Activated CD8-positive, alpha-beta memory T cell treated with anti-CD3 and anti-CD28 coated beads, Interleukin-2, amount 10 ng/mL, durations not matched to agents 7 days and 5 days (primary cell): ENCODE measurements around the gene NPAS2. TPM values are rescaled to one million over a fixed set of nuclear protein-coding genes. Genes with fewer than 3 reads are reported as not detected.

Experiments
- ATAC-seq: fragments of 150-1000 bp; cut with Tn5 transposase; one replicate; pipeline ENCODE4 v1.10.0; 2021; ENCODE audit warnings: moderate library complexity
- CTCF ChIA-PET: fragments of 350-600 bp; sonication (Branson Sonifier 250); formaldehyde crosslinking; loops from one replicate; lab custom pipeline; 2021; ENCODE audit warnings: antibody characterized with exemption; lab: Charles Lee
- DNase-seq: peaks from one replicate; pipeline ENCODE4 v3.0.0-alpha.2; 2020
- H3K27ac Mint-ChIP-seq: one replicate; pipeline ENCODE4 v1.8.0; 2021; ENCODE audit warnings: mild to moderate bottlenecking, mixed read lengths
- H3K27me3 Mint-ChIP-seq: one replicate; pipeline ENCODE4 v1.8.0; 2021; ENCODE audit warnings: mixed read lengths
- H3K36me3 Mint-ChIP-seq: one replicate; pipeline ENCODE4 v1.8.0; 2021; ENCODE audit warnings: mild to moderate bottlenecking, mixed read lengths
- H3K4me1 Mint-ChIP-seq: one replicate; pipeline ENCODE4 v1.8.0; 2021; ENCODE audit warnings: mixed read lengths
- H3K4me3 Mint-ChIP-seq: one replicate; pipeline ENCODE4 v1.8.0; 2021; ENCODE audit warnings: mild to moderate bottlenecking, moderate library complexity, mixed read lengths
- H3K9me3 Mint-ChIP-seq: one replicate; pipeline ENCODE4 v1.8.0; 2022; ENCODE audit warnings: low read depth, mixed read lengths
- total RNA-seq, 2 experiments: library from RNA; stranded (reverse); gene quantifications; one replicate each; pipeline ENCODE4 v1.2.3, GENCODE V29; 2021

NPAS2 gene
- total RNA-seq, 2 experiments from 2014 or later: 0.41 to 0.47 TPM

DNA sequence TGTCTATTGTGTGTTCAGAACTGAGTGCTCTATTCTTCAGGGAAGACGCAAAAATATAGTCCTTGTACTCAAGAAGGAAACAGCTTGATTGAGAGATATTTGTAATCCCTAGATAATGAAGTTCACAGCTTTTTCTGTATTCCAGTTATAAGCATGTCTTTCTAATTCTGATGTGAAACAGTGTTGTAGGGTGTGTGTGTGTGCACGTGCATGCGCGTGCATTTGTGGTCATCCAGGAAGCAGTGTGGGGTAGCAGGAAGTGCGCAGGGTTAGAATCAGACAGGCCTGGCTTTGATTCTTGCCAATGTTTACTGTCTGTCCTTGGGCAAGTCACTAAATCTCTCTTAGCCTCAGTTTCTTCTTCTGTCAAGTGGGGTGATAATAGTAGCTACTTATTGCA is 87.9 kb downstream of the NPAS2 start:
- Mint-ChIP-seq H3K4me3 (no peak overlapping the region), H3K27ac (no peak overlapping the region), H3K4me1 (peaks cover 4% of the 10 kb centered on the region), H3K36me3 (no peaks in the 10 kb centered on the region), H3K27me3 (peaks cover 18% of the 10 kb centered on the region), H3K9me3 (no peaks in the 10 kb centered on the region)
- ATAC-seq (no peak), DNase-seq (peak; percentile 38)
- CTCF ChIA-PET: interaction anchor here (1.4 kb wide), 1 partner anchor 11 kb away, joined by 3 read pairs; no protein-coding TSS in a partner anchor

DNA sequence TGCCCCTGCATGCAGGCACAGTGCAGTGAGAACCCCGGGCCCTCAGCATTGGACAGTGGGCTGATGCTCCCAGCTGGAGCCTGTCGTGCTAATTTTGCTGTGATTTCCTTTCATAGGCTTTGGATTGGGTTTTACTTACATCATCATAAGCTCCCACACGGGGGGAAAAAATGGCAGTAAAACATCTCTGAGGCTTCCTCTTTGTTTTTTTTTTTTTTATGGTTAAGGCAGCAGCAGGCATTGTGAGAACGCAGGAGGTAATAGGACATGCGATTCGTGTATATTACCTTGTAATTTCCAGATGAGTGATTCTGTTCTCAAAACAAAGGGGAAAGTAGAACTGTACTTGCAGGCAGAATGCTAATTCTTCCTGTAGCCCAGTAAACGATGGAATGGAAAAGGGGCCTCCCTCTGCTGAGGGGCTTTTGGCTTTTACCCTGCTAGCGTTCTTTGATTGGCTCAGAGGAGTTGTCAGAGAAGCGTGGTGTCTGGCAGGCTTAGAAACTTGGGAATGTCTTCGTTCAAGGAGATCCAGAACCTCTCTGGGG is 89.7 kb downstream of the NPAS2 start:
- Mint-ChIP-seq H3K27ac (no peak overlapping the region), H3K4me1 (peaks cover 4% of the 10 kb centered on the region), H3K27me3 (peaks cover 18% of the 10 kb centered on the region), H3K36me3 (no peaks in the 10 kb centered on the region), H3K9me3 (no peaks in the 10 kb centered on the region), H3K4me3 (no peak overlapping the region)
- peak; percentile 29 for DNase-seq
- CTCF ChIA-PET: no interaction called here
- ATAC-seq: no peak

DNA sequence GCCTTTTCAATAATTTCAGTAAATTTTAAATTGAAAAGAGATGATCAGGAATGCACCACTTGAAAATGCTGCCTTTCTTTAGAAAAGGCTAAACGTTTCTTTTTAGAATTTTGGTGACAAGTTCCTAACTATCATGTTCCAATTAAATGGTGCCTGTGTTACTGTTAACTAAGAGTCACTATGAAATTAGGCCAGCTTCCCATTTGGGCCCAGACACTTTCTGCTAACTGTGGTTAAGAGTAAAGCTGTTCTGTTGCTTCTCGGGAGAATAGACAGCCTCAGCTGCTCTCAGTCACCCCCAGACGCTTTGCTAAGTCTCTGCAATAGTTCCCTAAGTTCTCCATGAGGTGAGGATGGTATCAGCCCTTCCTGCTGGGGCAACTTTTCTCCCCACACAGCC is 90.2 kb downstream of the NPAS2 start:
- Mint-ChIP-seq H3K36me3 (no peaks in the 10 kb centered on the region), H3K4me1 (peaks cover 4% of the 10 kb centered on the region), H3K4me3 (no peak overlapping the region), H3K27ac (no peak overlapping the region), H3K9me3 (no peaks in the 10 kb centered on the region), H3K27me3 (peaks cover 18% of the 10 kb centered on the region)
- no peak for DNase-seq
- CTCF ChIA-PET: interaction anchor here (0.7 kb wide), 1 partner anchor 300 kb away, joined by 3 read pairs; no protein-coding TSS in a partner anchor
- no peak for ATAC-seq

DNA sequence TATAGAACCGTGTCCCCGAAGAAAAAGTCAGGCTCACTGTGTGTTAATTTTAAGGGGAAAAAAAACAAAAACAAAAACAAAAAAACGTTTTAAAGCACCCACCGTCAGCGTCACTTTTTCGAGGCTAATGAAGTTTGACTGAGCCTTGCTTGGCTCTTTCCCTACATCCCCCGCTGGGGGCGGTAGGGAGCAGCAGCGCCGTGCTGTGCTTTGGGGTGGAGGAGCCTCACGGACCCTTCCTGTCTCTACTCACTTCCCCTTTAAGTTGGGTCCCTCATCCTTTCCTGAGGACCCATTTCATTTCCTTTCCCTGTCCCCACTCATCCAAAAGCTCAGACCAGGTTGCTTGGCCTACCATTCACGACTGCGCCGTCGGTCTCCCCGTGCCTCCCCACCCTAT is 99.4 kb downstream of the NPAS2 start:
- Mint-ChIP-seq H3K9me3 (no peaks in the 10 kb centered on the region), H3K36me3 (no peaks in the 10 kb centered on the region), H3K27ac (no peak overlapping the region), H3K4me3 (no peak overlapping the region), H3K27me3 (peaks cover 12% of the 10 kb centered on the region), H3K4me1 (peaks cover 3% of the 10 kb centered on the region)
- DNase-seq (peak; percentile 36), ATAC-seq (no peak)
- CTCF ChIA-PET: interaction anchor here (1.0 to 1.5 kb wide), 3 partner anchors 10 to 46 kb away, joined by 3 read pairs; no protein-coding TSS in a partner anchor

DNA sequence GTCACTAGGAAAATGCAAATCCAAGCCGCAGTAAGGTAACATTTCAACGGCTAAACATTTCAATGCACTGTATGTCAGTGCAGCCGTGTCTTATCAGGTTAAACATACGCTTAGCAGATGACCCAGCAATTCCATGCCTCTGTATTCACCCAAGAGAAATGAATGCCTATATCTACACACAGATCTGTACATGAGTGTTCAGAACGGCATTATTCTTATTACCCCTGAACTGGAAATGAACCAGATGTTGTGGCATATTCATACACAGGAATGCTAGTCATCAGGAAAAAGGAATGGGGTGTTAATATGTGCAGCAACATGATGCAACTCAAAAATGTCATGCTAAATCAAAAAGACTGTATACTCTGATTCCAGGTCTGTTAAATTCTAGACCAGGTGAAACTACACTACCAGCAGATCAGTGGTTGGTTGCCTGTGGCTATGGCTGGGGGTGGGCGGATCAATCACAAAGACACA is 101.8 kb downstream of the NPAS2 start:
- Mint-ChIP-seq H3K36me3 (no peaks in the 10 kb centered on the region), H3K4me3 (no peak overlapping the region), H3K27ac (no peak overlapping the region), H3K9me3 (no peaks in the 10 kb centered on the region), H3K4me1 (peaks cover 15% of the 10 kb centered on the region), H3K27me3 (peaks cover 5% of the 10 kb centered on the region)
- no peak for DNase-seq
- CTCF ChIA-PET: no interaction called here
- ATAC-seq: no peak

DNA sequence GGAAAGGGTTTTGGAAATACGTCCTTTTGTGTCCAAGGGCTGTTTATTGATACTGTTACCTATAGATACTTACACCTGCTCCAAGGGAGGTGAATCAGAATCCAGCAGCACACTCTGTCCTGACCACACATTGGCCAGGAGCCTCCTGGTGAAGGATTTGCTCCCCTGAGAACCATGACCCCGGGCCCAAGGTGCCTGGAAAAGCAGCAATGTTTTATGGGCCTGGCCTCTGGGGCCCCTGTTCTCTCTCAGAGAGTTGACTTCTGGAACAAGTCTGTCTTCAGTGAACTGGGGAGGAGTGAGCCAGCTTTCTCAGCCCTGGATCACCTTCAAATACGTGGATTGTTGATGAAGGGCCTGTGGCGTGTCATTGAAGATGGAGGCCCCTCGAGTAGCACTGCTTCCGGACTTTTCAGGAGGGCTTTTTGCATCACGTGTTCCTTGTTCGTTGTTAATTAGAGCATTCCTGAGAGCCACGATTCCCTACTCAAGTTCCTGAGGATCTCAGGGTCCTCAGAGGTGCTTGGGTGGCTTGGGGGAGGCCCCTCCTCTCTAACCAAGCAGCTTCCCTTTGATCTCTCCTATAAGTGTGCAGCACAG is 103.6 kb downstream of the NPAS2 start:
- Mint-ChIP-seq H3K27ac (no peak overlapping the region), H3K4me1 (peaks cover 15% of the 10 kb centered on the region), H3K4me3 (no peak overlapping the region), H3K36me3 (no peaks in the 10 kb centered on the region), H3K9me3 (no peaks in the 10 kb centered on the region), H3K27me3 (no peaks in the 10 kb centered on the region)
- DNase-seq (peak; percentile 38), ATAC-seq (no peak)
- CTCF ChIA-PET: no interaction called here

DNA sequence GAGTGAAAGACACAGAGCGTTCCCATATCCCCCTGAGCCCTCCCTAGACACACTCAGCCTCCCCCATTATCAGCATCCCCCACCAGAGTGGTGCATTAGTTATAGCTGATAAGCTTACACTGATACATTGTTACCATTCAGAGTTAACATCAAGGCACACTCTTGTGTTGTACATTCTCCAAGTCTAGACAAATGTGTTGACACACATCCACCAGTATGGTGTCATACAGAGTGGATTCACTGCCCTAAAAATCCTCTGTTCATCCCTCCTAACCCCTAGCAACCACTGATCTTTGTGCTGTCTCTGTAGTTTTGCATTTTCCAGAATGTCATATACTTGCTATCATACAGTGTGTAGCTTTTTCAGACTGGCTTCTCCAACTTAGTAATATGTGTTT is 104.2 kb downstream of the NPAS2 start:
- DNase-seq: peak; percentile 19
- CTCF ChIA-PET: interaction anchor here (1.0 kb wide), 1 partner anchor 17 kb away, joined by 4 read pairs; no protein-coding TSS in a partner anchor
- Mint-ChIP-seq H3K4me3 (no peak overlapping the region), H3K36me3 (no peaks in the 10 kb centered on the region), H3K4me1 (peaks cover 15% of the 10 kb centered on the region), H3K9me3 (no peaks in the 10 kb centered on the region), H3K27ac (peak overlapping the region; percentile 65), H3K27me3 (no peaks in the 10 kb centered on the region)
- no peak for ATAC-seq

DNA sequence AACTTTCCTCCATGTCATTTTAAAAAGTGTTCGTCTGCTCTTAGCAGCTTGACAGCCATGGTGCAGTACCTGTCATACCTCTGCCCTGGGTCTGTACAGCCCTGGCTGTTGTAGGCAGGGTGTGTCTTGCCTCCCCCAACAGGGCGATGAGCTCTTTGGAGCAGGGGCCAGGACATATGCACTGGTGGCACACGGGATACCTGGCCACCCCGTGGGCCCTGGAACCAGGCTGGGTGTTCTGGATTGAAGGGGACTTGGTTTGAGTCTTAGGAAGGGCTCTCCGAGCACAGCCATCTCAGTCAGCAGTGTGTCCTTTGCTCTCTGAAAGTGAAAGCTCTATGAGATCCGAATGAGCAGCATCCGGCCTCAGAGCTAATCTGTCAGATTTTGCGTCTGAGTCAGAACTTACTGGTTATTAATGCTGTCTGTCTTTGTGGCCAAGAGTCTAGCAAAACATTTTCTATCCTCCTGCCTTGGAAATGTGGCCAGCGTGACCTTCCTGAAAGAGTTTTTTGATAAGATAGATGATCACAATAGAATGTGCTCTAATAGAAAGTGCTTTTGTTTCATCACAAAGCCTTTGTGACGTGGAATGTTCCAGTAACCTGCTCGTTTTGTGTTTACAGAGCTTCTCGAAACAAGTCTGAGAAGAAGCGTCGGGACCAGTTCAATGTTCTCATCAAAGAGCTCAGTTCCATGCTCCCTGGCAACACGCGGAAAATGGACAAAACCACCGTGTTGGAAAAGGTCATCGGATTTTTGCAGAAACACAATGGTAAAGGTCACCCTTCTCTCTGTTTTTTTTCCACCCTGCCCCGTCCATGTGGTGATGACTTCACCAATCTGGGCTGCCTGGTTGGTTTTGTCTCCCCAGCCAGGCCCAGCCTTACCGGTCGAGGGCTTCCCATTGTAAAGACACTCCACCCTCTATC is 104.8 kb downstream of the NPAS2 start:
- peak; percentile 92 for ATAC-seq
- H3K27ac Mint-ChIP-seq: peak overlapping the region; percentile 65
- DNase-seq: peak; percentile 66
- peak overlapping the region; percentile 37 for H3K4me3 Mint-ChIP-seq
- H3K36me3 Mint-ChIP-seq: no peaks in the 10 kb centered on the region
- H3K4me1 Mint-ChIP-seq: peaks cover 15% of the 10 kb centered on the region
- CTCF ChIA-PET: interaction anchor here (1.0 kb wide), 1 partner anchor 17 kb away, joined by 4 read pairs; no protein-coding TSS in a partner anchor
- H3K9me3 Mint-ChIP-seq: no peaks in the 10 kb centered on the region
- peaks cover 2% of the 10 kb centered on the region for H3K27me3 Mint-ChIP-seq

DNA sequence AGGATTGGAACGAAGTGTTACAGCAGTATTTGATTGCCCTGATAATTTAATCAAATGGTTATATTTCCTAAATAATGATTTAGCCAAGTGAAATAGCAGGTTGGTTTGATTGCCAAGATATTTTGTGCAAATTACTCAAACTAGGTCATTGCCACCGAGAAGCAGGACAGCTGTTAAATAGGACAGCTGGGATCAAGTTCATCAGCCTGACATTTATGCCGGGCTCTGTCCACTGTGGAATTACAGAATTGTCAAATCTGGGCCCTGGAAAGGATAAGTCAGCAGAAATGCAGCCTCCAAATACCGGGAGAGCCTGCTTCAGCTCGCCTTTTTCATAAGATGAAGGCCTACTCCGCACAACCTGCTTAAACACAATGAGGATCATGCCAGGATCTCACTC is 108.3 kb downstream of the NPAS2 start:
- CTCF ChIA-PET: no interaction called here
- ATAC-seq (no peak), DNase-seq (no peak)
- Mint-ChIP-seq H3K27ac (no peak overlapping the region), H3K9me3 (no peaks in the 10 kb centered on the region), H3K4me3 (no peak overlapping the region), H3K27me3 (peaks cover 3% of the 10 kb centered on the region), H3K4me1 (peaks cover 15% of the 10 kb centered on the region), H3K36me3 (no peaks in the 10 kb centered on the region)

DNA sequence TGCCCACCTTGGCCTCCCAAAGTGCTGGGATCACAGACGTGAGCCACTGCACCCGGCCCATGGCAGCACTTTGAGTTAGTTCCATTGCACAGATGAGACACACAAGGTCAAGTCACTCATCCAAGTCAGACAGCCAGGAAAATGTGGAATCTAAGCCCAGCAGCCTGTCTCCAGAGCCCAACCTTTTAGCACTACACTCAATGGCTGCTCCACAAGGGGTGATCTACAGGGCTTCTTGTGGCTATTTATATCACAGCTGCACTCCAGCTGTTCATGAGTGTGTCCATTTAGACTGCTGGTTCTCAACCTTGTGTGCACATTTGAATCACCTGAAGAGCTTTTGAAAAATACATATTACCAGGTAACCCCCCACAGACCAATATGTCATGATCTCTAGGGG is 109.2 kb downstream of the NPAS2 start:
- H3K27me3 Mint-ChIP-seq: peaks cover 3% of the 10 kb centered on the region
- no peaks in the 10 kb centered on the region for H3K36me3 Mint-ChIP-seq
- CTCF ChIA-PET: interaction anchor here (0.8 kb wide), 1 partner anchor 10 kb away, joined by 3 read pairs; no protein-coding TSS in a partner anchor
- H3K4me3 Mint-ChIP-seq: no peak overlapping the region
- H3K9me3 Mint-ChIP-seq: no peaks in the 10 kb centered on the region
- DNase-seq (peak; percentile 36), ATAC-seq (no peak)
- no peak overlapping the region for H3K27ac Mint-ChIP-seq
- H3K4me1 Mint-ChIP-seq: peaks cover 14% of the 10 kb centered on the region

DNA sequence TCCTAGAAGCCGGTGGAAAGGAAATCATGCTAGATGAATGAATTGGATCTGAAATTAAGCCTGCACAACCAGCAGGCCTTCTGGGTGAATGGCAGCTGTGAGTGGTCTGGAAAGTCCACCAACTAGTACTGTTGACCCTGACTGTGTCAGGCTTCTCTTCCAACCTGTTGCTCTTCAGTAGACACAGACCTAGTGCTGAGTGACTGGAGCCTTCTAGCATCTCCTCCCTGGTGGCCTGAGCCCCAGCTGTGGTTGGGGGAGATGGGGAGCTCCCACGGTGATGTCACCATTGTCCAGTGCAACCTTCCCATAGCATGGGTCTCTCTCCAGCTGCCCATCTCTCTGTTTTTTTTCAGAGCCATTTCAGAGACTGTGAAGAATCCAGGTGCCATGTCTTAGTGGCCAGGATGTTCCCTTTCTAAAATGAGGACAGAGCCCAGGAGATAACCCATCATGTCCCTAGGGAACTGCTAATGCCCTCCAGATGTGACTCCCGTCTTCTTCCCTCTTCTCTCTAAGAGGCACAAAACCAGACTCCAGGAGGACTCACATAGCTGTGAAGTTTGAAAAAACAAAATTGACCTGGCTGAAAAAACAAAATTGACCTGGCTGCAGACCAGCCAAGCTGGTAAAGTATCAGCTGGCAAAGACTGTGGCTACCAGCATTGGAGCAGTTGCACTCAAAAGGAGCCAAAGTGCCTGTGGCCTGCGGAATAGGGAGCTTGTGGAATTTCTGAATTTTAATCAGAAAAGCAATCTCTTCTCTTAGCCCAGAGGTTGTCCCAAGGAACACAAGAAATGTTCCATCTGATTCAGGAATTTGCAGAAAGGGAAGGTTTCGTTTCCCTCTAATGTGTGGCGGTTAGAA is 114.8 kb downstream of the NPAS2 start:
- no peak for DNase-seq
- H3K9me3 Mint-ChIP-seq: no peaks in the 10 kb centered on the region
- no peaks in the 10 kb centered on the region for H3K36me3 Mint-ChIP-seq
- no peak overlapping the region for H3K4me3 Mint-ChIP-seq
- no peak overlapping the region for H3K27ac Mint-ChIP-seq
- ATAC-seq: no peak
- no peaks in the 10 kb centered on the region for H3K4me1 Mint-ChIP-seq
- H3K27me3 Mint-ChIP-seq: peaks cover 2% of the 10 kb centered on the region
- CTCF ChIA-PET: no interaction called here

DNA sequence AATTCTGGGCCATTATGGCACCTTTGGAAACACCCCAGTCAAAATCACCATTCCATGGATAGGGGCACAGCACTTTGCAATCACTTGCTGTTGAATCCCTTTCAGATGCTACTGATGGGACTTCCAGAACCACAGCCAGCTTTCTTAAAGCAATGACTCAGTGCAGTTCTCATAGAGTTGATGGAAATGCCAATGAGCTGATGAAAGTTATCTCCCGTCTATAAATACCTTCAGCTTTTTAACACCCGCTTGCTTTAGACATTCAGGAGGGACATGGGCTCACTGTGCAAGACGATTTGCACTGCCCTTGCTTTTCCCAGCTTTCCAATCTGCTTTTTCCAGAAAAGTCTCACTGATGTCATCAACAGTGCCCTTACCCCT is 115.4 kb downstream of the NPAS2 start:
- Mint-ChIP-seq H3K27ac (no peak overlapping the region), H3K27me3 (no peaks in the 10 kb centered on the region), H3K4me3 (no peak overlapping the region), H3K4me1 (no peaks in the 10 kb centered on the region), H3K9me3 (no peaks in the 10 kb centered on the region), H3K36me3 (no peaks in the 10 kb centered on the region)
- CTCF ChIA-PET: no interaction called here
- DNase-seq (no peak), ATAC-seq (no peak)
